PC-9 (cell line): Measurements from ENCODE around the gene DLGAP1.

ENCODE experiments used
- EZH2 ChIP-seq: fragments of 200-600 bp; sonication (generic); IDR thresholded peaks from 2 replicates; pipeline ENCODE4 v1.8.0; 2017; ENCODE audit warnings: antibody characterized with exemption, low read depth
- TF ChIP-seq, protein P1 (sequence below): fragments of 200-600 bp; sonication (generic); conservative IDR thresholded peaks from 2 replicates; pipeline ENCODE4 v1.6.1; 2017; ENCODE audit warnings: mixed run types, antibody characterized with exemption, mild to moderate bottlenecking, moderate library complexity

DNA sequence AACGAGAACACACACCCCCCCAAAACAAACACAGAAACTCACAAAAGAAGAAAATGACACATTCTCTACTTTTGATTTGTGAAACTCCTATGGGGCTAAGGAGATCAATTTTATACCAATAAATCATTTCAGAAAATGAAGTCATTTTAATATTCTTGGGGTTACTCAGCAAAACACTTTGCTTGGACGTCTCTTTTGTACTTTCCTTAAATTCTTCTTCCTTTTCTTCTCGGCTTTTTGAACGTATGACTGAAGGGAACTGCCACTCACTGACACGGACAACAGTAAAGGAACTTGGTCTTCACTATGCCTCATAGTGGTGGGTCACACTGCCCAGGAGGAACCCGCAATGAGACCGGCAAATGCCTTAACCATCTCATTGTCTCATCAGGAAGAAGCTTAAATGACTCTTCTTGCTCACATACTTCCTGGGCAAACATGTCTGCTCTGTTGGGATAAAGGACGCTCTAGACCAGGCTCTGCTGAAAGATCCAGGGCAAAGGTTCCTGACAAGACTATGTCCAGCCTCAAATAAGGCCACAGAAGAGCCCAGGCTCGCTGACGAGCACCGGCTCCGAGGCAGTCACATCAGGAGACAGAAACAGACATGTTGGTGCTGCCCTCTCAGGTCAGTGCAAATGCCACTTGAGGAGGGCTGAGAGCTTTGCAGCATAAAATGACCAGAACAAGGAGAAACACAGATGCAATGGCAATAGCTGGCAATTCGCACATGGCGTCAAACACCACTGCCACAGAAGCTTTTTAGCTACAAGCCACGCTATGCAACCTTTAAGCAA, 799.7 kb downstream of the DLGAP1 start:
- TF ChIP-seq, protein P1, sequence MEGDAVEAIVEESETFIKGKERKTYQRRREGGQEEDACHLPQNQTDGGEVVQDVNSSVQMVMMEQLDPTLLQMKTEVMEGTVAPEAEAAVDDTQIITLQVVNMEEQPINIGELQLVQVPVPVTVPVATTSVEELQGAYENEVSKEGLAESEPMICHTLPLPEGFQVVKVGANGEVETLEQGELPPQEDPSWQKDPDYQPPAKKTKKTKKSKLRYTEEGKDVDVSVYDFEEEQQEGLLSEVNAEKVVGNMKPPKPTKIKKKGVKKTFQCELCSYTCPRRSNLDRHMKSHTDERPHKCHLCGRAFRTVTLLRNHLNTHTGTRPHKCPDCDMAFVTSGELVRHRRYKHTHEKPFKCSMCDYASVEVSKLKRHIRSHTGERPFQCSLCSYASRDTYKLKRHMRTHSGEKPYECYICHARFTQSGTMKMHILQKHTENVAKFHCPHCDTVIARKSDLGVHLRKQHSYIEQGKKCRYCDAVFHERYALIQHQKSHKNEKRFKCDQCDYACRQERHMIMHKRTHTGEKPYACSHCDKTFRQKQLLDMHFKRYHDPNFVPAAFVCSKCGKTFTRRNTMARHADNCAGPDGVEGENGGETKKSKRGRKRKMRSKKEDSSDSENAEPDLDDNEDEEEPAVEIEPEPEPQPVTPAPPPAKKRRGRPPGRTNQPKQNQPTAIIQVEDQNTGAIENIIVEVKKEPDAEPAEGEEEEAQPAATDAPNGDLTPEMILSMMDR, result no peak
- TF ChIP-seq EZH2, result no peak
